Stomach (tissue), 4 donors: Measurements from ENCODE around the gene TMEM40.

Source experiments
- EP300 ChIP-seq: sonication (generic); formaldehyde crosslinking; IDR thresholded peaks from one replicate; pipeline ENCODE4 v1.6.1; 2017; ENCODE audit warnings: antibody characterized with exemption
- POLR2AphosphoS5 ChIP-seq, 3 donors: sonication (generic); formaldehyde crosslinking; IDR thresholded peaks; one replicate each; pipeline ENCODE4 v1.6.1; 2016; ENCODE audit warnings: antibody characterized with exemption in 3 of 3
- TF ChIP-seq, protein P1 (sequence below), 7 experiments: fragments of 450-650 bp in 4 of 7; fragments of 200-600 bp in 3 of 7; sonication (generic) in 3 of 7; IDR thresholded peaks; one replicate each; pipeline ENCODE4 v1.5.1; 2016 to 2019; ENCODE audit warnings: antibody characterized with exemption in 7 of 7, control low read depth in 2 of 7, mild to moderate bottlenecking in 1 of 7

DNA sequence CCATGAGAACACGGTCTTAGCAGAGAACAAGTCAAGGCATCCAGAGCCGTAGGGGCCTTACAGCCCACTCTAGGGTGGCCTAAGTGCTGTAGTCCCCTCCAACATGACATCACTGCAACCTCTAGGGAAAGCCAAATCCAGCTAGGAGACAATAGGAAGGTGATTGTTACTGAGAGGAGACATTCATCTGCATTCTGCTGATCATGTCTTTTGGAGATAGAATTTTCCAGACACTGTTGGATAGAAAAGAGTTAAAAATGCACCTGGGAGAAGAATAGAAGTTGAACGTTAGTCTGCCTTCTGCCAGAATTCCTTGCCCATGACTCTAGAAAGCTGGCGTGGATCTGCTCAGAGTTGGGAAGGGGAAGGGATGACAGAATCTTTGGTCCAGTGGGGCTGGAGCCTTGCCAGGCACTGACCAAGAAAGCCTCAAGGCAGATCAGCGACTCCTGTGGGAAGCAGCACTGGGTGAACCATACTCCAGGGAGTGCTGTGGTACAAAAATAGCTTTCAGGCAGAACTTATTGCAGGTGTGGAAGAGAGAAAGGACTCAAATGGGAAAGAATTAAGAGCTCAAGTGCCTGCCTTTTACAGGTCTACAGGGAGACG, 50.4 kb downstream of the TMEM40 start:
- TF ChIP-seq, protein P1, sequence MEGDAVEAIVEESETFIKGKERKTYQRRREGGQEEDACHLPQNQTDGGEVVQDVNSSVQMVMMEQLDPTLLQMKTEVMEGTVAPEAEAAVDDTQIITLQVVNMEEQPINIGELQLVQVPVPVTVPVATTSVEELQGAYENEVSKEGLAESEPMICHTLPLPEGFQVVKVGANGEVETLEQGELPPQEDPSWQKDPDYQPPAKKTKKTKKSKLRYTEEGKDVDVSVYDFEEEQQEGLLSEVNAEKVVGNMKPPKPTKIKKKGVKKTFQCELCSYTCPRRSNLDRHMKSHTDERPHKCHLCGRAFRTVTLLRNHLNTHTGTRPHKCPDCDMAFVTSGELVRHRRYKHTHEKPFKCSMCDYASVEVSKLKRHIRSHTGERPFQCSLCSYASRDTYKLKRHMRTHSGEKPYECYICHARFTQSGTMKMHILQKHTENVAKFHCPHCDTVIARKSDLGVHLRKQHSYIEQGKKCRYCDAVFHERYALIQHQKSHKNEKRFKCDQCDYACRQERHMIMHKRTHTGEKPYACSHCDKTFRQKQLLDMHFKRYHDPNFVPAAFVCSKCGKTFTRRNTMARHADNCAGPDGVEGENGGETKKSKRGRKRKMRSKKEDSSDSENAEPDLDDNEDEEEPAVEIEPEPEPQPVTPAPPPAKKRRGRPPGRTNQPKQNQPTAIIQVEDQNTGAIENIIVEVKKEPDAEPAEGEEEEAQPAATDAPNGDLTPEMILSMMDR (IDR thresholded peaks at IDR 0.05) = no peak
- TF ChIP-seq POLR2AphosphoS5 (IDR thresholded peaks at IDR 0.05) = no peak
- TF ChIP-seq EP300 = no peak
